ENCODE results near the gene GNG5.
"Not testable (repeated sequence)": the region's sequence is repeated elsewhere in the genome, so short reads cannot be mapped to it uniquely, and the experiment has no call there.

Gene GNG5

GRCh38 chr1:84506002-84506728 is at the start of gene GNG5, which contains the start of gene SPATA1:
Gene GNG5 (minus strand): TSS chr1:84506581. CDS start chr1:84506091, 490 bp downstream.
Gene SPATA1 (plus strand): TSS chr1:84506386. CDS start chr1:84516360, 9,974 bp downstream.
- DNase-seq: peak; percentile 96

DNA sequence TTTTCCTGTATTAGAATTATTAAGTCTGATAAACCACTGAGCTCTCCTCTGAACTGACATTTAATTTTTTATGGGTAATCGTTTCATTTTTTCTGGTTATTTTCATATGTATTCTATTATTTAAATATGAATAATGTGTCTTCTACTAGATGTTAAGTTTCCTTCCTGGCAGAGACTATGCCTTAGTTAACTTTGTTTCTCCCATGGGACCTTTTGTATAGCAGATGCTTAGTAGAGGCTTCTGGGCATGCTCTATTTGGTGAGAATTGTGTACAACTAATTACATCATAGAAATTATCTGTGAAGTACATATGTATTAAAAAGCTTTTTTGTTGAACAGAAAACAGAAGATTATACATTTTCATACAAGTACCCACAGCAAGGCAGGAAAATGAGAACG is 44.4 kb upstream of the GNG5 start:
- no peak for DNase-seq

DNA sequence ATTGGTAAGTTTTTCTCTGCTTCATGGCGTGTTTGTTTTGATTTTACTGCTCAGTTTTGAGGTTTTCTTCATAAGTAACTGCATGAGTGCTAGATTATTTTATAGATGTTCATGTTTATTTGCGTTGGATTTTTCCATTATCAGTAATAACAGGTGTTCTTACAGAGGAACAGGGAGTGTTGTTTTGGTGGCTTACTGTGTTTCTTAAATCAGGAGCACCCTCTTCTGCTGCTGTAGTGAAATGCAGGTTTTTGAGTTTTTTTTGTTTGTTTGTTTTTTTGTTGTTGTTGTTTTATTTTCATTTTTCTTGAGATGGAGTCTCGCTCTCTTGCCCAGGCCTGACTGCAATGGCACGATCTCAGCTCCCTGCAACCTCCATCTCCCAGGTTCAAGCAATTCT is 35.3 kb upstream of the GNG5 start:
- no peak for DNase-seq

GRCh38 chr1:84540759-84541158 is 34.4 kb upstream of the GNG5 start:
- no peak for DNase-seq

DNA sequence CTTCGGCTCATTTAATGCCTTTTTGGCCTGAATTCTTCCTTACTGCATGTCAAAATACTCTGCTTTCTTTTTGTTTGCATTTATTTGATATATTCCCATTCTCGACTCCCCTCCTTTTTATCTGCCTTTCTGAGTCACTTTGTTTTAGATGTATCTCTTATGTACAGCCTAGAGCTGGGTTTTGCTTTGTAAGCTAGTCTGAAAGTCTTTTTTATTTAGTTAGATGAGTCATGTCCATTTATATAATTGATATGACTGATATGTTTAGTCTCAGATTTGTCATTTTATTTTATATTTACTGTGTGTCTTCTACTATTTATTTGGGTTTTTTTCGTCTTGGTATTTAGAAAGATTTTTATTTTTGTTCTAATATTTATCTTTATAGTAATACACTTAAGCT is 33.6 kb upstream of the GNG5 start:
- no peak for DNase-seq

DNA sequence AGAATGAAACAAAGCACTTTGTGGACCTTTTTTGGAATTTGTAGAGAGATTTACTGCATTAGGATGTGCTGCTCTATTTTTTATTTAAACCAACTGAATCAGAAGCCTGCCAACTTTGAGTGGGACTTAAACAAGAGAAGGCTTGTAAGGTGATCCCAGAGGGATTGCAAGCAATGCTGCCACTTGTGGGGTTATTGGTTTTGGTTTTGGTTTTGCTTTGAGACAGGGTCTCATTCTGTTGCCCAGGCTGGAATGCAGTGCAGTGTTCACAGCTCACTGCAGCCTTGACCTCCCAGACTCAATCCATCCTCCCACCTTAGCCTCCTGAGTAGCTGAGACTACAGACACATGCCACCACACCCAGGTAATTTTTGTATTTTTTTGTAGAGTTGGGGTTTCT is 32.2 kb upstream of the GNG5 start:
- DNase-seq: no peak

GRCh38 chr1:84525779-84526178 is 19.4 kb upstream of the GNG5 start:
- peak; percentile 87 for DNase-seq

- no peak for DNase-seq
Observed at GRCh38 chr1:84524590-84524989, 18.2 kb upstream of the GNG5 start.

GRCh38 chr1:84510668-84511067 is 4.3 kb upstream of the GNG5 start:
- DNase-seq: no peak

- DNase-seq: no peak
Observed at GRCh38 chr1:84510165-84510564, 3.8 kb upstream of the GNG5 start.

DNA sequence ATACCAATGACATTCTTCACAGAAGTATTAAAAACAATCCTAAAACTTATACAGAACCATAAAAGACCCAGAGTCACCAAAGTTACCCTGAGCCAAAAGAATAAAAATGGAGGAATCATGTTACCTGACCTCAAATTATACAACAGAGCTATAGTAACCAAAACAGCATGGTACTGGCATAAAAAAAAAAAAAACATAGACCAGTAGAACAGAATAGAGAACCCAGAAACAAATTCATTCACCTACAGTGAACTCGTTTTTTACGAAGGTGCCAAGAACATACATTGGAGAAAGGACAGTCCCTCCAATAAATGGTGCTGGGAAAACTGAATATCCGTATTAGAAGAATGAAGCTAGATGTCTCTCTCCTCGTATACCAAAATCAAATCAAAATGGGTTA is 2.6 kb upstream of the GNG5 start:
- no peak for DNase-seq

GRCh38 chr1:84508510-84508909 is 2.1 kb upstream of the GNG5 start:
- no peak for DNase-seq

DNA sequence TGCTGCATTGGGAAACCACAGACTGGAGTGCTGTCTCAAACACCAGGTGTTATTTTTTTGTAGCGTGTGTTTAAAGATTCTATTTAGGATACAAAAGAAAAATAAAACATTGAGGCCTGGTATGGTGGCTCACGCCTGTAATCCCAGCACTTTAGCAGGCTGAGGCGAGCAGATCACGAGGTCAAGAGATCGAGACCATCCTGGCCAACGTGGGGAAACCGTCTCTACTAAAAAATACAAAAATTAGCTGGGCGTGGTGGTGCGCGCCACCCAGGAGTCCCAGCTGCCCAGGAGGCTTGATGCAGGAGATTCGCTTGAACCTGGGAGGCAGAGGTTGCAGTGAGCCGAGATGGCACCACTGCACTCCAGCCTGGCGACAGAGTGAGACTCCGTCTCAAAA is 1.5 kb upstream of the GNG5 start:
- DNase-seq: not testable (repeated sequence)

GRCh38 chr1:84506729-84507453 is 510 bp upstream of the GNG5 start:
- no peak for DNase-seq

GRCh38 chr1:84505493-84506001 is 834 bp downstream of the GNG5 start:
- peak; percentile 60 for DNase-seq

- DNase-seq: no peak
Observed at GRCh38 chr1:84504580-84505492, 1.5 kb downstream of the GNG5 start.

- DNase-seq: no peak
Observed at GRCh38 chr1:84502927-84503326, 3.5 kb downstream of the GNG5 start.

DNA sequence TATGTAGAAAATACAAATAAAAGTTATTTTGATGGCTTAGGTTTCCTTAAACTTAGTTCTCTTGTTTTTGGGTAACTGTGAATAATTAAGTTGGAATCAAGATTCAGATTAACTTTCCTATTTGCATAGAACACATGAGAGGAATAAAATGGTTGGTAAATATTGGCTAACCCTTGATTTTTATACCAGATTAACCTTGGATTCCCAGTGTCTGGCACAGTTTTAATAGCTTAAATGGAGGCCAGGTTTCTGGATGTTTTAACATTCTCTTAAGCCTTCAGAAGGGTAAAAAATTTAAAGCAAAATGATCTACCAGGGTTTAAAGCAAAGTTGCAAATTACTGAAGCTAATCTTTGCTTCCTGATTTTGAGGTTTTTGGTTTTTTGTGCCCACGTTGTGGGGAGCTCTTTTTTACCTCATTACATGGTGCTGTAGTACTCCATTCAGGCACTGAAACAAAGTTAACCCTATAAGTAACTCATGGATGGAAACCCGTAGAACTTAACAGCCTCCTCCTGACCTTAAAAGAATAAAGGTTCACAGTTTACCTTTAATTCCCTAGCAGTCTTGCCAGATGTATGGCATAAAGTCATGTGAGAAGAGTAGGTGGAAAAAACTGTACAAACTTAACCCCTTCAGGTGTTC is 8.6 kb downstream of the GNG5 start:
- DNase-seq: no peak

- DNase-seq: no peak
Observed at GRCh38 chr1:84496498-84496897, 9.9 kb downstream of the GNG5 start.

DNA sequence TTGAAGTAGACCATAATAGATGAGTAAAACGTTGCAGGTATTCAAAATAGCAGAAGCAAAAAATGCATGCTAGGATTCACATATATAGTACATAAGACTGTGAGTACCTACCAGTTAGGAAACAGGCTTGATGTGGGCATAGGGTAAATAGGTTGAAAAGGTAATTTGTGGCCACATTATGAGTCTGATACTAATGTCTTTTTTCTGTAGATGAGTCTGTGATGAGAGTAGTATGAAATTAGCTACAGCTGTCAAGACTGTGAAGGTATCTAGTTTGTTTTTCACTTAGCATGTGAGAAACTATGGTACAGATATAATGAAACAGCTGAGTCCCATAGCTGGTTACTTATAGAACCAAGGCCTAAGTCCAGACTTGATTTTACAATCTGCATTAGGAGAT is 12.6 kb downstream of the GNG5 start:
- DNase-seq: no peak

DNA sequence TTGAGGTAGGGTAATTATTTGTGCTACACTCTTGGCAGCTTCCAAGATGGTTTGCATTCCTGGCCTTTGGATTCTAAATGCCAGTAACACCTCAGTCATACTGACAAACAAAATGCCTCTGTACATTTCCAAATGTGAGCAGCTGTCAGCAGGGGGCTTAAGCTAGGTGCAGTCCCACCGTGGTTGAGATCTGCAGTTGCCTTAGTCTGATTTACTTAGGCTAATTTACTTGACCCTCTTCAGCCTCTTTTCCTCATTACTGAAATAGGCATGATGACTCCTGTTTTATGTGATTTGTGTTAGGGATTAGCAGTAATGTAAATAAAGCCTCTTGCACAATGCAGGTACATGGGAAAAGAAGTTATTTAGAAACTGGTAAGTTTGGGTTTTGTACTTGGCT is 13.7 kb downstream of the GNG5 start:
- no peak for DNase-seq

DNA sequence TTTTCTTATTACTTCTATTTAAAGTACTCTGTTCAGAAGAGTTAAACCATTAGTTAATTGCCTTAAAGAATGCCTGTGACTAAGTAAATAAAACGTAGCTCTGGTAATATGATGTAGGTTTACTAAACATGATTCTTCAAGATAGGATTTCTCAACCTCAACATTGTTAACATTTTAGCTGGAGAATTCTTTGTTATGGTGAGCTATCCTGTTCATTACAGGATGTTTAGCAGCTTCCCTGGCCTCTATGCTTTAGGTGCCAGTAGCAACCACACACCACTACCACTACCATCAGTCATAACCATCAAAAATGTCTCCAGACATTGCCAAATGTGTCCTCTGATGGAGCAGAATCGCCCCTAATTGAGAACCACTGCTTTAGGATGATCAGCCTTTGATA is 16.6 kb downstream of the GNG5 start:
- DNase-seq: no peak

DNA sequence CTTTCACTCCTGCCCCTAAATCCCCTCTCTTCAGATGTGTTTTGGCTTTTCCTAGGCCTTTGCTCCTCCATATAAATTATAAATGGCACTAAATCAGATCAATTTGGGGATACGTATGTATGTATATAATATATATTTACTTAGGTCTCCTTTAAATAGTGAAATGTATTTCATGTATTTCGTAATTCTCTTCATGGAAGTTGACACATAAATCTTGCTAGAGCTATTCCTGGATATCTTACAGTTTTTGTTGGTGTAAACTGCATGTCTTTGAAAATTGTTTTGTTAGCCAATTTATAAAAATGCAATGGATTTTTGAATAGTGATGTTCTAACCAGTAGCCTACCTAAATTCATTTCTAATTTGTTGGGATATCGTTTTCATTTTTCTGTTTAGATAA is 18.3 kb downstream of the GNG5 start:
- no peak for DNase-seq
